Liver (tissue), 9 donors: ENCODE measurements around the gene ZNF710. TPM values are rescaled to one million over a fixed set of nuclear protein-coding genes. Genes with fewer than 3 reads are reported as not detected.

ENCODE experiments used
- DNase-seq: peaks from one replicate; pipeline ENCODE4 v3.0.0-alpha.2; 2017; ENCODE audit warnings: low spot score
- H3K27ac ChIP-seq, 2 donors: one replicate each; pipeline ENCODE4 v1.7.0; 2013; ENCODE audit warnings: inconsistent platforms in 2 of 2, low read length in 2 of 2, control low read depth in 1 of 2, low read depth in 1 of 2, mild to moderate bottlenecking in 1 of 2
- H3K27me3 ChIP-seq, 4 donors: one replicate each; pipeline versions ENCODE4 v1.6.1 to v1.7.0; 2013; ENCODE audit warnings: low read length in 3 of 4, inconsistent platforms in 1 of 4, mild to moderate bottlenecking in 1 of 4, moderate library complexity in 1 of 4; ENCODE audit not compliant: control insufficient read depth in 4 of 4, insufficient read depth in 4 of 4
- H3K36me3 ChIP-seq, 4 donors: one replicate each; pipeline versions ENCODE4 v1.6.1 to v1.7.0; 2013; ENCODE audit warnings: low read length in 3 of 4, mild to moderate bottlenecking in 3 of 4, low read depth in 1 of 4, moderate library complexity in 1 of 4; ENCODE audit not compliant: control insufficient read depth in 4 of 4, insufficient read depth in 3 of 4
- H3K4me1 ChIP-seq, 4 donors: one replicate each; pipeline versions ENCODE4 v1.6.1 to v1.7.0; 2013; ENCODE audit warnings: low read length in 3 of 4, mild to moderate bottlenecking in 3 of 4, moderate library complexity in 1 of 4; ENCODE audit not compliant: control insufficient read depth in 4 of 4, insufficient read depth in 4 of 4
- H3K4me3 ChIP-seq, 3 donors: one replicate each; pipeline versions ENCODE4 v1.6.1 to v1.7.0; 2013; ENCODE audit warnings: low read length in 3 of 3, control low read depth in 1 of 3, low read depth in 1 of 3, mild to moderate bottlenecking in 1 of 3
- H3K9ac ChIP-seq, 2 donors: one replicate each; pipeline ENCODE4 v1.7.0; 2013; ENCODE audit warnings: low read length in 2 of 2, mild to moderate bottlenecking in 2 of 2, moderate library complexity in 2 of 2, control low read depth in 1 of 2, low read depth in 1 of 2
- H3K9me3 ChIP-seq, 4 donors: one replicate each; pipeline versions ENCODE4 v1.6.1 to v1.7.0; 2013; ENCODE audit warnings: low read length in 3 of 4; ENCODE audit not compliant: control insufficient read depth in 4 of 4
- EGR1 ChIP-seq, 2 donors: IDR thresholded peaks; 2 replicates each; pipeline ENCODE4 v1.6.1; 2016 to 2018; ENCODE audit warnings: antibody characterized with exemption in 2 of 2, low read depth in 2 of 2
- FOXA1 ChIP-seq: IDR thresholded peaks from 2 replicates; pipeline ENCODE4 v1.6.1; 2016; ENCODE audit warnings: antibody characterized with exemption
- FOXA2 ChIP-seq: IDR thresholded peaks from 2 replicates; pipeline ENCODE4 v1.6.1; 2016; ENCODE audit warnings: antibody characterized with exemption
- GABPA ChIP-seq, 2 donors: IDR thresholded peaks in 1 of 2; conservative IDR thresholded peaks in 1 of 2; 2 replicates each; pipeline ENCODE4 v1.6.1; 2016; ENCODE audit warnings: antibody characterized with exemption in 2 of 2, mild to moderate bottlenecking in 1 of 2, moderate library complexity in 1 of 2
- HNF4A ChIP-seq, 2 donors: conservative IDR thresholded peaks; 2 replicates each; pipeline ENCODE4 v1.6.1; 2016; ENCODE audit warnings: antibody characterized with exemption in 2 of 2, mild to moderate bottlenecking in 2 of 2
- HNF4G ChIP-seq: IDR thresholded peaks from 2 replicates; pipeline ENCODE4 v1.6.1; 2016; ENCODE audit warnings: antibody characterized with exemption
- JUND ChIP-seq, 2 donors: IDR thresholded peaks; 2 replicates each; pipeline ENCODE4 v1.6.1; 2016; ENCODE audit warnings: antibody characterized with exemption in 2 of 2
- NR2F2 ChIP-seq: IDR thresholded peaks from 2 replicates; pipeline ENCODE4 v1.6.1; 2016; ENCODE audit warnings: antibody characterized with exemption
- RAD21 ChIP-seq, 2 donors: IDR thresholded peaks; 2 replicates each; pipeline ENCODE4 v1.6.1; 2016; ENCODE audit warnings: antibody characterized with exemption in 2 of 2, mild to moderate bottlenecking in 2 of 2
- RXRA ChIP-seq, 2 donors: IDR thresholded peaks; 2 replicates each; pipeline ENCODE4 v1.6.1; 2017 to 2018; ENCODE audit warnings: antibody characterized with exemption in 2 of 2, mild to moderate bottlenecking in 1 of 2
- SP1 ChIP-seq: IDR thresholded peaks from 2 replicates; pipeline ENCODE4 v1.6.1; 2018; ENCODE audit warnings: antibody characterized with exemption, mild to moderate bottlenecking
- TAF1 ChIP-seq: conservative IDR thresholded peaks from 2 replicates; pipeline ENCODE4 v1.6.1; 2016; ENCODE audit warnings: antibody characterized with exemption, mild to moderate bottlenecking
- YY1 ChIP-seq: IDR thresholded peaks from 2 replicates; pipeline ENCODE4 v1.6.1; 2016; ENCODE audit warnings: antibody characterized with exemption, mild to moderate bottlenecking
- WGBS: extraction: QIAGEN DNeasy Blood & Tissue Kit; methylation state at CpG from one replicate; pipeline ENCODE4 v1.1.7; 2013; 5-methylcytosine and 5-hydroxymethylcytosine counted together
- polyA plus RNA-seq, 2 donors: library from polyadenylated mRNA; stranded (reverse) in 1 of 2; unstranded in 1 of 2; fragments of 200-250 nt in 1 of 2; fragments of >200 nt in 1 of 2; fragmentation: Nextera tagmentation in 1 of 2; extraction: Ambion mirVana in 1 of 2; gene quantifications; one replicate each; pipeline versions ENCODE4 v1.2.1 to v1.2.3, GENCODE V29; 2013 to 2015
- total RNA-seq, 2 donors: library from RNA; depleted of rRNA; stranded (reverse); fragments of >200 nt; gene quantifications; one replicate each; pipeline ENCODE4 v1.2.3, GENCODE V29; 2014
- TF ChIP-seq, protein P1 (sequence below): fragments of 150-350 bp; IDR thresholded peaks from 2 replicates; pipeline ENCODE4 v1.5.1; 2017; ENCODE audit warnings: improper control_type of control experiment, low read depth, low read length; ENCODE audit not compliant: missing input control
- TF ChIP-seq, protein P2 (sequence below): IDR thresholded peaks from 2 replicates; pipeline ENCODE4 v1.6.1; 2016; ENCODE audit warnings: antibody characterized with exemption
- TF ChIP-seq, protein P3 (sequence below): IDR thresholded peaks from 2 replicates; pipeline ENCODE4 v1.6.1; 2016; ENCODE audit warnings: antibody characterized with exemption, mild to moderate bottlenecking
- TF ChIP-seq, protein P4 (sequence below): IDR thresholded peaks from 2 replicates; pipeline ENCODE4 v1.6.1; 2016; ENCODE audit warnings: antibody characterized with exemption
- donor health status: healthy.
- donor health status: healthy.
- donor health status: healthy.
- donor health status: healthy.
- donor health status: healthy.

Gene ZNF710
- total and polyA plus RNA-seq, 4 donors, result 1.9 to 15.3 (median 5.4) TPM

DNA sequence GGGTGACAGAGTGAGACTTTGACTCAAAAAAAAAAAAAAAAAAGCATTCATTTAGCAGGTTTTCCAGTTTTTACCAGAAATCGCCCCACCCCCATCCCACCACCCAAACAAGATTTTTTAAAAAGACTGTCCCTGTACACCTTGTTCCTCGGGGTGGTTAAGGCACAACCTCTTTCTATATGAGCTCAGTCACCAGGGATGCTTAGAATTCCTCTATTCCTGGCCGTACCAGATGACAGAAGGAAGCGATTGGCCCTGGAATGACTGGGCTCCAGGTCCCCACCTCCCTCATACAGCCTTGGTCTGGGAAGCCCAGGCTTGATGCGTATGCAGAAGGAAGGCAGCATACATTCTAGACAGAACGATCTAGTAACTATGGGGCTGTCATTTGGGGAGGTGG is 75.6 kb downstream of the ZNF710 start:
- no peak overlapping the region for H3K4me3 ChIP-seq
- peaks cover 6 to 13% (median 10%) of the 10 kb centered on the region in 4 donors for H3K4me1 ChIP-seq
- no peak overlapping the region for H3K9ac ChIP-seq
- TF ChIP-seq GABPA (IDR thresholded peaks at IDR 0.05 in 1 of 2, conservative IDR thresholded peaks at IDR 0.05 in 1 of 2) (no peak), NR2F2 (no peak), HNF4G (no peak), TAF1 (no peak), HNF4A (conservative IDR thresholded peaks at IDR 0.05) (no peak), FOXA2 (no peak), JUND (IDR thresholded peaks at IDR 0.05) (no peak), EGR1 (IDR thresholded peaks at IDR 0.05; ENCODE audit: low read depth in 2 of 2) (no peak), RXRA (IDR thresholded peaks at IDR 0.05) (no peak), YY1 (no peak), SP1 (no peak), FOXA1 (no peak), RAD21 (IDR thresholded peaks at IDR 0.05) (no peak)
- TF ChIP-seq, protein P1, sequence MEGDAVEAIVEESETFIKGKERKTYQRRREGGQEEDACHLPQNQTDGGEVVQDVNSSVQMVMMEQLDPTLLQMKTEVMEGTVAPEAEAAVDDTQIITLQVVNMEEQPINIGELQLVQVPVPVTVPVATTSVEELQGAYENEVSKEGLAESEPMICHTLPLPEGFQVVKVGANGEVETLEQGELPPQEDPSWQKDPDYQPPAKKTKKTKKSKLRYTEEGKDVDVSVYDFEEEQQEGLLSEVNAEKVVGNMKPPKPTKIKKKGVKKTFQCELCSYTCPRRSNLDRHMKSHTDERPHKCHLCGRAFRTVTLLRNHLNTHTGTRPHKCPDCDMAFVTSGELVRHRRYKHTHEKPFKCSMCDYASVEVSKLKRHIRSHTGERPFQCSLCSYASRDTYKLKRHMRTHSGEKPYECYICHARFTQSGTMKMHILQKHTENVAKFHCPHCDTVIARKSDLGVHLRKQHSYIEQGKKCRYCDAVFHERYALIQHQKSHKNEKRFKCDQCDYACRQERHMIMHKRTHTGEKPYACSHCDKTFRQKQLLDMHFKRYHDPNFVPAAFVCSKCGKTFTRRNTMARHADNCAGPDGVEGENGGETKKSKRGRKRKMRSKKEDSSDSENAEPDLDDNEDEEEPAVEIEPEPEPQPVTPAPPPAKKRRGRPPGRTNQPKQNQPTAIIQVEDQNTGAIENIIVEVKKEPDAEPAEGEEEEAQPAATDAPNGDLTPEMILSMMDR, result no peak
- TF ChIP-seq, protein P2, sequence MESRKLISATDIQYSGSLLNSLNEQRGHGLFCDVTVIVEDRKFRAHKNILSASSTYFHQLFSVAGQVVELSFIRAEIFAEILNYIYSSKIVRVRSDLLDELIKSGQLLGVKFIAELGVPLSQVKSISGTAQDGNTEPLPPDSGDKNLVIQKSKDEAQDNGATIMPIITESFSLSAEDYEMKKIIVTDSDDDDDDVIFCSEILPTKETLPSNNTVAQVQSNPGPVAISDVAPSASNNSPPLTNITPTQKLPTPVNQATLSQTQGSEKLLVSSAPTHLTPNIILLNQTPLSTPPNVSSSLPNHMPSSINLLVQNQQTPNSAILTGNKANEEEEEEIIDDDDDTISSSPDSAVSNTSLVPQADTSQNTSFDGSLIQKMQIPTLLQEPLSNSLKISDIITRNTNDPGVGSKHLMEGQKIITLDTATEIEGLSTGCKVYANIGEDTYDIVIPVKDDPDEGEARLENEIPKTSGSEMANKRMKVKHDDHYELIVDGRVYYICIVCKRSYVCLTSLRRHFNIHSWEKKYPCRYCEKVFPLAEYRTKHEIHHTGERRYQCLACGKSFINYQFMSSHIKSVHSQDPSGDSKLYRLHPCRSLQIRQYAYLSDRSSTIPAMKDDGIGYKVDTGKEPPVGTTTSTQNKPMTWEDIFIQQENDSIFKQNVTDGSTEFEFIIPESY, result no peak
- TF ChIP-seq, protein P3, sequence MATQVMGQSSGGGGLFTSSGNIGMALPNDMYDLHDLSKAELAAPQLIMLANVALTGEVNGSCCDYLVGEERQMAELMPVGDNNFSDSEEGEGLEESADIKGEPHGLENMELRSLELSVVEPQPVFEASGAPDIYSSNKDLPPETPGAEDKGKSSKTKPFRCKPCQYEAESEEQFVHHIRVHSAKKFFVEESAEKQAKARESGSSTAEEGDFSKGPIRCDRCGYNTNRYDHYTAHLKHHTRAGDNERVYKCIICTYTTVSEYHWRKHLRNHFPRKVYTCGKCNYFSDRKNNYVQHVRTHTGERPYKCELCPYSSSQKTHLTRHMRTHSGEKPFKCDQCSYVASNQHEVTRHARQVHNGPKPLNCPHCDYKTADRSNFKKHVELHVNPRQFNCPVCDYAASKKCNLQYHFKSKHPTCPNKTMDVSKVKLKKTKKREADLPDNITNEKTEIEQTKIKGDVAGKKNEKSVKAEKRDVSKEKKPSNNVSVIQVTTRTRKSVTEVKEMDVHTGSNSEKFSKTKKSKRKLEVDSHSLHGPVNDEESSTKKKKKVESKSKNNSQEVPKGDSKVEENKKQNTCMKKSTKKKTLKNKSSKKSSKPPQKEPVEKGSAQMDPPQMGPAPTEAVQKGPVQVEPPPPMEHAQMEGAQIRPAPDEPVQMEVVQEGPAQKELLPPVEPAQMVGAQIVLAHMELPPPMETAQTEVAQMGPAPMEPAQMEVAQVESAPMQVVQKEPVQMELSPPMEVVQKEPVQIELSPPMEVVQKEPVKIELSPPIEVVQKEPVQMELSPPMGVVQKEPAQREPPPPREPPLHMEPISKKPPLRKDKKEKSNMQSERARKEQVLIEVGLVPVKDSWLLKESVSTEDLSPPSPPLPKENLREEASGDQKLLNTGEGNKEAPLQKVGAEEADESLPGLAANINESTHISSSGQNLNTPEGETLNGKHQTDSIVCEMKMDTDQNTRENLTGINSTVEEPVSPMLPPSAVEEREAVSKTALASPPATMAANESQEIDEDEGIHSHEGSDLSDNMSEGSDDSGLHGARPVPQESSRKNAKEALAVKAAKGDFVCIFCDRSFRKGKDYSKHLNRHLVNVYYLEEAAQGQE, result no peak
- peaks cover 3 to 19% (median 11%) of the 10 kb centered on the region in 4 donors for H3K36me3 ChIP-seq
- DNase-seq, result no peak
- H3K27me3 ChIP-seq, result no peaks in the 10 kb centered on the region
- no peaks in the 10 kb centered on the region for H3K9me3 ChIP-seq
- H3K27ac ChIP-seq, result peak overlapping the region; percentile 28 to 79
- WGBS, result 97% methylated on average over 6 of the region's 6 CpGs

DNA sequence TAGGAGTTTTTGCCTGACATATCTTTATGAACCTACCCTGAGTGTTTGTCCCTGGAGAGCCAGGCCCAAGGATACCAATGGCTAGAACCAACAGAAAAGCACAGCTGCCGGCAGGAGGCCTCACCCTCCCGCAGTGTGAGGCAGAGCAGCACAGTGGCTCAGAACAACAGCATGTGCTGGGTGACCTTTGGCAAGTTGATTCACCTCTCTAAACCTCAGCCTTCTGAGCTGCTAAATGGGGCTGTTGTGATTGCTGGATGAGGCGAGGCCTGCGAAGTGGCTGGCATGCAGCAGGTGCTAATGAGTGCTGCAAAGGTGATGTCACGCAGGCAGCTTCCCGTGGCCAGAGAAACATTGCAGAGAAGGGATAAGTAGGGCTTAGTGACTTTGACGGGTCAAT is 77.8 kb downstream of the ZNF710 start:
- peaks cover 6 to 13% (median 10%) of the 10 kb centered on the region in 4 donors for H3K4me1 ChIP-seq
- peaks cover 3 to 32% (median 20%) of the 10 kb centered on the region in 4 donors for H3K36me3 ChIP-seq
- no peaks in the 10 kb centered on the region for H3K9me3 ChIP-seq
- WGBS, result 93% methylated on average over 7 of the region's 7 CpGs
- no peak for DNase-seq
- no peak overlapping the region for H3K4me3 ChIP-seq
- no peaks in the 10 kb centered on the region for H3K27me3 ChIP-seq
- no peak overlapping the region for H3K9ac ChIP-seq
- no peak overlapping the region for H3K27ac ChIP-seq
- no peak for TF ChIP-seq FOXA2
- TF ChIP-seq, protein P3, result no peak
- TF ChIP-seq, protein P2, result no peak
- TF ChIP-seq RXRA (IDR thresholded peaks at IDR 0.05), result no peak
- TF ChIP-seq, protein P4, sequence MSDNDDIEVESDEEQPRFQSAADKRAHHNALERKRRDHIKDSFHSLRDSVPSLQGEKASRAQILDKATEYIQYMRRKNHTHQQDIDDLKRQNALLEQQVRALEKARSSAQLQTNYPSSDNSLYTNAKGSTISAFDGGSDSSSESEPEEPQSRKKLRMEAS, result no peak
- TF ChIP-seq NR2F2, result no peak
- TF ChIP-seq YY1, result no peak
- TF ChIP-seq HNF4G, result no peak
